ENCODE results near the gene CMC1. TPM values are rescaled to one million over a fixed set of nuclear protein-coding genes. Genes with fewer than 3 reads are reported as not detected.

Gene CMC1
- total and polyA plus RNA-seq, 9 of the 15 experiments (the other 6 are each of a cell fraction or from before 2014, with no cell fraction given) = 15.9 to 74.6 (median 48.9) TPM

- no peak for TF ChIP-seq POLR3G (IDR thresholded peaks at IDR 0.05; ENCODE audit: extremely low read depth, insufficient read length, insufficient replicate concordance)
- TF ChIP-seq TFE3 (CRISPR knock-in tag; IDR thresholded peaks at IDR 0.05) = no peak
- no peak for TF ChIP-seq HNRNPUL1 (IDR thresholded peaks at IDR 0.05; ENCODE audit: low read length)
- TF ChIP-seq FIP1L1 (IDR thresholded peaks at IDR 0.05; ENCODE audit: low read depth, low read length, poor library complexity, severe bottlenecking) = peak; percentile 67
- TF ChIP-seq ZBTB12 (CRISPR knock-in tag; IDR thresholded peaks at IDR 0.05) = no peak; the same call in 1 of the 2 replicates
- TF ChIP-seq NCOA1 (IDR thresholded peaks at IDR 0.05; ENCODE audit: low read depth) = peak; percentile 69
- no peak for TF ChIP-seq ZNF583 (CRISPR knock-in tag; IDR thresholded peaks at IDR 0.05)
- TF ChIP-seq HEY1 (CRISPR knock-in tag; IDR thresholded peaks at IDR 0.05; ENCODE audit: borderline replicate concordance) = no peak
- TF ChIP-seq ESRRA (IDR thresholded peaks at IDR 0.05; ENCODE audit: borderline replicate concordance, low read depth) = 0 out of 2 replicates have a peak, but pooled peaks have one; percentile 19
- no peak; the same call in none of the 2 replicates for TF ChIP-seq NCOA6 (IDR thresholded peaks at IDR 0.05)
- peak; percentile 91 to 94; a peak in 3 of 4 replicates for TF ChIP-seq UBTF (IDR thresholded peaks at IDR 0.05; ENCODE audit: borderline replicate concordance in 1 of 2, low read depth in 2 of 2, low read length in 2 of 2)
- TF ChIP-seq FOS (IDR thresholded peaks at IDR 0.05; ENCODE audit: extremely low read depth, insufficient read length) = no peak
- TF ChIP-seq ZBTB8A (IDR thresholded peaks at IDR 0.05; ENCODE audit: partially characterized antibody) = no peak
- TF ChIP-seq TFAM (CRISPR knock-in tag; conservative IDR thresholded peaks at IDR 0.05) = no peak
- TF ChIP-seq SRSF3 (IDR thresholded peaks at IDR 0.05; ENCODE audit: insufficient read depth, low read length) = peak; percentile 51; the same call in 1 of the 2 replicates
- no peak; the same call in none of the 2 replicates for TF ChIP-seq HLTF (IDR thresholded peaks at IDR 0.05)
- TF ChIP-seq ZBTB11 (CRISPR knock-in tag; IDR thresholded peaks at IDR 0.05) = peak; percentile 77 to 96 (median 80); a peak in 5 of 6 replicates
- peak; percentile 75; the same call in 1 of the 2 replicates for TF ChIP-seq ELF4 (CRISPR knock-in tag; IDR thresholded peaks at IDR 0.05)
Observed at GRCh38 chr3:28348629-28349468, 107.4 kb downstream of the CMC1 start, which contains the start of the genes AZI2 and ZCWPW2 (continued).
